SKM-1 (cell line): ENCODE results near the gene GNPTAB.
"Not testable (repeated sequence)": the region's sequence is repeated elsewhere in the genome, so short reads cannot be mapped to it uniquely, and the experiment has no call there.

ENCODE experiments used
- DNase-seq: peaks from one replicate; lab custom pipeline; 2025; ENCODE audit not compliant: unreplicated experiment; lab: John Stamatoyannopoulos, UW

GNPTAB gene

DNA sequence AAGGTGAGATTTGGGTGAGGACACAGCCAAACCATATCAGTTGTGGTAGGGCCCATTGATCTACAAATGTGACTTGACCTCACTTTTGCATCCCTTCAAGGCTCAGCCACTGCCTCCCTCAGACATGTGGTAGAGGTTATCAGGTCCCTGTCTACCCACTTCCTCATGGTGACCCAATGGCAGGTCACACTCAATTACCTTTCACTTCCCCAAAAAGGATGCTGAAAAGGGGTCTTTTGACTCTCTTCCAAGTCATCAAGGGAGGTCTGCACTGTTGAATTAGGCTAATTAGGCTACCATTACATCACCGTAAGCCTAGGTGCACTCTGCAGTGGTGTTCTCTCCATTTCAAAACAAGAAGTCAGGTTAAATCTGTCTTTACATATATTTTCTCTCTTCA is 24.0 kb upstream of the GNPTAB start:
- no peak for DNase-seq

DNA sequence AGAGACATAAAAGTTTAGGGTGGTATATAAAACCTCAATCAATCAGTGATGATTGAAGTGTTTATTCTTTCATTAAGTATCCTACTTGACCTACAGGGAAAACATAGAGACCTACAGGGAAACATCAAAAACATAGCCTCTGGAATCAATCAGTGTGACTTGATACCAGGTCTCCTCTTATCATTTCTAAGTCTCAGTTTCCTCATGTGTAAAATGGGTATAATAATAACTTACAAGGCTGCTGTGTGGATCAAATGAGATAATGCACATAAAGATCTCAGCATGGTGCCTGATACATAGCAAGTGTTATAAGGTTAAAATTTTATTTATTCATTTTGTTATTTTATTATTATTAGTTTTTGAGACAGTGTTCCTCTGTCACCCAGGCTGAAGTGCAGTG is 22.2 kb upstream of the GNPTAB start:
- no peak for DNase-seq

DNA sequence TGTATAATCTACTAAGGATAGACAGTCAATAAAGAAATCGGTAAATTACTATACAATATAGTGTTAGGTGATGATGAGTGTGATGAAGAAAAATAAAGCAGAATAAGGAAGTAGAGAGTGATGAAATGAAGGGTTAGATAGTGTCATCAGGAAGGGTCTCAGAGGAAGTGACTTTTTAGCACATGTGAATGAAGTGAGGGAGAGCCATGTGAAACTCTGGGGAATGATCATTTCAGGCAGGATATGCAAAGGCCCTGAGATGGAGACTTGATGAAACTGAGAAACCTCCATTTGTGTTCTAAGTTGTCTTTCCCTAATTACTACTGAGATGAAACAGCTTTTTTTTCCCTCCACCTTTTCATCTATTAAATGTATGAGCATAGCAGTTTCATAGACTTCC is 19.4 kb upstream of the GNPTAB start:
- peak; percentile 44 for DNase-seq

DNA sequence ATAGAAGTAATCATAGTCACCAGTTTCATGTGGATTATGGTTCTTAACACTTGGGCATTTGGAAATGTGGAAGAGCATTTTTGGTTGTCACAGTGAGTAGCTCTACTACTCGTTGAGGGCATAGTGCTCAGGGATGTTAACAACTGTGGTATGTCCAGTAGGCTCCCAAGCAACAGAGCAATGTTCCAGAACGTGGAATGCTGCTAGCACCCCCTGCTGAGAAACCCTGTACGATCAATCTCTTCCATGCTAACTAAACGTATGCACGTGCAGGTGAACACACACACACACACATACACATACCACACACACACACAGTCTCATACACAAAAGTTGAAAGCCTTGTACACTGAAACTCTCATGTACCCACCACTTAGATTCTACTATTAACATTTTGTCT is 16.6 kb upstream of the GNPTAB start:
- no peak for DNase-seq

DNA sequence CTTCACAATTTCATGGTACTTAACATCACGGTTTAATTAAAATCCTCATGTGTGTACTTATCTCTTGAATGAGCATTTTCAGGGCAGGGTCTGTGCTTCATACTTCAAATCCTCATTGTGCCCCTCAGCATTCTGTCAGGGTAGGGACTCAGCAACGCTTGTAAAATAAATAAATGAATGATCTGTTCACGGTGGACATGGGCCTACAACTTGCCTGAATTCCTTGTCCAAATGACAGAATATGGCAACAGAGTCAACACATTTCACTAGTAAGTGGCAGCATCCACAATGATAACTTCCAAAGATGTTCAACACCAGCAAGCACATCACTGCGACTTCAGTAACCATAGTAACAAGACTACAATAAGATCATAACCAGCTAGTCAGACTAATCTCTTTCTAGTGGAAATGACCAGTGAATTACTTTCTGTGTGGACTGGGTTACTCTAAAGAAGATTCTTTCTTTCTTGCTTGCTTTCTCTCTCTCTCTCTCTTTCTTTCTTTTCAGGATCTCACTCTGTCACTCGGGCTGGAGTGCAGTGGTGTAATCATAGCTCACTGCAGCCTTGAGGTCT is 14.5 kb upstream of the GNPTAB start:
- no peak for DNase-seq

DNA sequence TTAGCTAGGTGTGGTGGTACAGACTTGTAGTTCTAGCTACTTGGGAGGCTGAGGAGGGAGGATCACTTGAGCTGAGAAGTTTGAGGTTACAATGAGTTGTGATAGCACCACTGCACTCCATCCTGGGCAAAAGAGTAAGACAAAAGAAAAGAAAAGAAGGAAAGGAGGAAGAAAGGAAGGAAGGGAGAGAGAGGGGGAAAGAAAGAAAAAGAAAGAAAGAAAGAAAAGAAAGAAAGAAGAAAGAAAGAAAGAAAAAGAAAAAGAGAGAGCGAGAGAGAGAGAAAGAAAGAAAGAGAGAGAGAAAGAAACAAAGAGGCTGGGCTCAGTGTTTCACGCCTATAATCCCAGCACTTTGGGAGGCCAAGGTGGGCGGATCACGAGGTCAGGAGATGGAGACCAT is 10.3 kb upstream of the GNPTAB start:
- DNase-seq, result no peak

DNA sequence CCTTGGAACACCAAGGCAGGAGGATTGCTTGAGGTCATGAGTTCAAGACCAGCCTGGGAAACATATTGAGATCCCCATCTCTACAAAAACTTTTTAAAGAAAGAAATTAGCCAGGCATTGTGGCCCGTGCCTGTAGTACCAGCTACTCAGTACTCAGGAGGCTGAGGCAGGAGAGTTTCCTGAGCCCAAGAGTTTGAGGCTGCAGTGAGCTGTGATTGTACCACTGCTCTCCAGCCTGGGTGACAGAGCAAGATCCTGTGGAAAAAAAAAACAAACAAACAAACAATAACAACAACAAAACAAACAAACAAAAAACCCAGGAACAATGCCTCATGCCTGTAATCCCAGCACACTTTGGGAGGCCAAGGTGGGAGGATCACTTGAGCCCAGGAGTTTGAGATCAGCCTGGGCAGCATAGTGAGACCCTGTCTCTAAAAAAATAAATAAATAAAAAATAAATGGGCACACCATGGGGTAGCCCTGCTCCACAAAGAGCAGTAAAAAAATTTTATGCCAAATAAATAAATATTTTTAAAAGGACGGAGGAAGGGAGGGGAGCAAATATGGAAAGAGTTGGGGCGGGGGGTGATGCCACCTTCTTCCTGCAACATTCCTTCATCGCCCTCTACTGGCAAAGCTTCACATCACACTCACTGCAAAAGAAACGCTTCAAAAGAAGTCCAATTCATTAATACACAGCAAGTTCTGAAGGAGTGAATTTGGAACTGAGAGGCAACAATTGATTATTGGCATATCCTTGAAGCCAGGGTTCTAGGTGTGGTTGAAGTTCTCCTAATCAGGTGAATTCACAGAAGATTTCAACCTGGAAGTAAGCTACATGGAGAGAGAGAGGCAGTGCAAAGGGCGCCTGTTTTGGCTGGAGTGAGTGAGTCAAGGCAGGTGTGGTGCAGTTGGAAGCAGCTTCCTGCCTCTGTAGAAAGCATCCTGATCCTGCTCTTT is 8.8 kb upstream of the GNPTAB start:
- peak; percentile 10 for DNase-seq

DNA sequence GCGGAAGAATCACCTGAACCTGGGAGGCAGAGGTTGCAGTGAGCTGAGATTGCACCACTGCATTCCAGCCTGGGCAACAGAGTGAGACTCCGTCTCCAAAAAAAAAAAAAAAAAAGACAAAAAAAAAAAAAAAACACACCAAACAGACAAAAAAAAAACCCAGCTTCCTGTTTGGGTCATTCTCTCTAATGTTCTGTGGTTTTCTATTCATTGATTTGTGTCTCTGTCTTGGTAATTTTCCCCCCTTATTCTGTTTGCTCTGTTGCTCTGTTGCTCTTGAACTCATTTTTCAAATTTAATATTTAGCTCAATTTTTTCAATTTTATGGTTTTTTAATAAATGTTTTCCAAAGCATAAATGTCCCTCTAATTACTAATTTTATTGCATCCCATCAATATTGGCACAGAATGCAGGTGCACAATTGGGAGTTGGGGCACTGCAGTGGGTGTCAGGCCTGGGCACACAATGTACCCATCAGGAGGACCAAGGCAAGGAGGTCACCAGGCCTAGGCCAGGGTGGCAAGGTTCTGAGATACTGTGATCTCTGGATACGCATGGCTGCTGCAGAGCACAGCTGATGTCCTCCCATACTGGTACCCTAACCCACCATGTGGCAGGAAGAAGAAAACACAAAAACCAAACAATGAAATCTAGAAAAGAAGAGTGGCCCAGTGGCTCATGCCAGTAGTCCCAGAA is 8.0 kb upstream of the GNPTAB start:
- no peak for DNase-seq

DNA sequence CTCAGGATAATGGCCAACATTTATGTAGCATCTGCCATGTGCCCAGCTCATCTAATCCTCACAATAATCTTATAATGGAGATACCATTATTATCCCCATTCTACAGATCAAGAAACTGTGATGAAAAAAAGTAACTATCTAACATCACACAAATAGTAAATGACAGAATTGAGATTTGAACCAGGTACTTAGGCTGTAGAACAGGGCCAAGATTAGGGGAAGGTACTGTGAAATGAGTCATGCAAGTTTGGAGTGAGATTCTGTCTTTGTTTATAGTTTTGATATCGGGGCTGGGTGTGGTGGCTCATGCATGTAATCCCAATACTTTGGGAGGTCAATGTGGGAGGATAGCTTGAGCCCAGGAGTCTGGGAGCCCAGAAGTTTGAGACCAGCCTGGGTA is 1.3 kb upstream of the GNPTAB start:
- no peak for DNase-seq

DNA sequence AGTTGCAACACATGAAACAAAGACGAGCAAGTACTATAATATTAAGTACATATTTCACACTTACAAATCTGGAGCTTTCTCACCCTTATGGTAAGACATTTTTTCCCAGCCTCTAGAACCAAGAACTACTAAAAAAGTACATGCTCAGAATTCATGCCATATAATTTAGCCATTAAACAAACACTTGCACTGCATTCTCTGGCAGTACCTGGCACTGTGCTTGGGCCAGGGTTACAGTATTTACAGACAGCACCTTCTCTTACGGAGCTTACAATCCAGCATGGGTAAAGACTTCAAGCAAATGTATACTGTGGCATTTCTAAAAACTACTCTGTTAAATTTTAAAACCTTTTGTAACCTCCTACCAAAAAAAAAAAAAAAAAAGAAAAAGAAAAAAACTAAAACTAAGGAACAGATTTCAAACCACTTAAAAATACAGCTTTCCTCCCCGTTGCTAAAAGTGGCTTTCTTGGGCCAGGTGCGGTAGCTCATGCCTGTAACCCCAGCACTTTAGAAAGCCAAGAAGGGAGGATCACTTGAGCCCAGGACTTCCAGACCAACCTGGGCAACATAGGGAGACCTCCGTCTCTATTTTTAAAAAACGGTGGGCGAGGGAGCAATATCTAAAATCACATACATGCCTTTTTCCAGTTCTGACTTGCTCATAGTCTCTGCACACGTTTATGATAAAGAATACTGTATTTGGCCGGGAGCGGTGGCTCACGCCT is 956 bp downstream of the GNPTAB start:
- no peak for DNase-seq

DNA sequence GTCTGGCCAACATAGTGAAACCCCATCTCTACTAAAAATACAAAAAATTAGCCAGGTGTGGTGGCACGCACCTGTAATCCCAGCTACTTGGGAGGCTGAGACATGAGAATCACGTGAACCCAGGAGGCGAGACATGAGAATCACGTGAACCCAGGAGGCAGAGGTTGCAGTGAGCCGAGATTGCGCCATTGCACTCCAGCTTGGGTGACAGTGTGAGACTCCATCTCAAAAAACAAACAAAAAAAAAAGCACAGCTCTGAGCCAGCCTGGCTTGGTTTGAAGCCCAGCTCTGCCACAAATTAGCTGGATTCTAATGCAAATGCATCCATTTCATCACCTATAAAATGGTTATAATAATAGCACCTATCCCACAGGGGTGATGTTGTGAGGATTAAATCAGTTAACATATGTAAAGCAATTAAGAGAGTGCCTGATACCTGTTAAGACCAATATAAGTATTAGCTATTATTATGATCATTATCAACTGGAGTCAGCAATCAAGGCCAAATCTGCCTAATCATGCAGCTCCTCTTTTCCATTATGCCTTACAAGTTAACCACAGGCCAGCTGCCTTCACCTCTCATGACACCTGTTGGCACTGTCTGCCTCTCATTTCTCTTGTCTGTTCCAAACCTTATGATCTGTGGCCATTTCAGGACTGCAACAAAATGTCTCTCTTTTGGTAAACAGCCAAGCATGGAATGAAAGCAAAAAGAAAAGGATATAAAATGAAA is 2.1 kb downstream of the GNPTAB start:
- no peak for DNase-seq

DNA sequence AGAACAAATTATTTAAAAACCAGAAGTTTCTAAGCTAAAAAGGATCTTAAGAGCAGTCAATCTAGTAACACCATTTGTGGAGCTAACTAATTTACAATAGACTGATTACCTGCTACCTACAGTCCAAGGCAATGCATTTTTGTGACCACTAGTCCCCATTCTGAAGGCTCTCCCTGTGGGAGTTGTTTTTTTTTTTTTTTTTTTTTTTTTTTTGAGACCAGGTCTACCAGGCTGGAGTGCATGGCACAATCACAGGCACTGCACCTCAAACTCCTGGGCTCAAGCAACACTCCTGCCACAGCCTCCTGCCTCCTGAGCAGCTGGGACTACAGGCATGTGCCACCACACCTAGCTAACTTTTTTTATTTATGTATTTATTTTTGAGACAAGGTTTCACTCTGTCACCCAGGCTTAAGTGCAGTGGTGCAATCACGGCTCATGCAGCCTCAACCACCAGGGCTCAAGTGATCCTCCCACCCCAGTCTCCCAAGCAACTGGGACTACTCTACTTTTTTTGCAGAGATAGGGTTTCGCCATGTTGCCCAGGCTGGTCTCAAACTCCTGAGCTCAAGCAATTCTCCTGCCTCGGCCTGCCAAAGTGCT is 3.9 kb downstream of the GNPTAB start:
- no peak for DNase-seq

DNA sequence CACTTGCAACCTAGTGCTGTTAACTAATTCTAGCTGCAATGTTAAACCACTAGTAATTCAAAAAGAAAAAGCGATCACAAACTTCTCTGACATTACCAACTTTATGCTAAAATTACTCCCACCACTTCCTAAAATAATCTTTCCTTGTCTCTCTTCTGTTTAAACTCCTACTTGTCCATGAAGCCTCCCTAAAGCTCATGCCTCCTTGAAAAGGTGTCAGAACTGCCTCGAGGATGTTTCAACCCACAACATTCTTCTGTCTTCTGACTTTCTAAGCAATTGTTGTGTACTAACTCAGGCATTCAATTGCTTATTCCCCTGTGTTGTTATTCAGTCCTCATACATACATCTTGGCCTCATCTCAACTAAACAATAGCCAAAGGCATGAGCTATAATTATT is 5.9 kb downstream of the GNPTAB start:
- no peak for DNase-seq

DNA sequence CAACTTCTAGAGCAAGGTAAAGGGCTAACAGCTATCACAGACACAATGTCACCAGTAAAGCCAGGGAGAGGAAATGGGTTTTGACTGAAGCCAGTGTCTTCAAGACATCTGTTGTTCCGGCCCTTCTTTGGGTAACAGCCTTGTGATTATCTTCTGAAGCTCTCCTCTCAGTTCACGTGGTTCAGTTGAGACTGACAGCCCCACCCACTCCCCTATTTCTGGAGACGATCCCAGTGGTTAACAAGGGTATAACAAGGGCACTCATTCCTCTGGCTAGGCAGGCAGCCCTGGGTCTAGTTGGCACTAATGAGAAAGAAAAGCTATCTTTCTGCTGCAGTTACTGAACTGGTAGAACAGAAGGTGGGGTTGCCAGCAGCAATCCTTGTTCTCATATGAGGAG is 6.9 kb downstream of the GNPTAB start:
- no peak for DNase-seq

DNA sequence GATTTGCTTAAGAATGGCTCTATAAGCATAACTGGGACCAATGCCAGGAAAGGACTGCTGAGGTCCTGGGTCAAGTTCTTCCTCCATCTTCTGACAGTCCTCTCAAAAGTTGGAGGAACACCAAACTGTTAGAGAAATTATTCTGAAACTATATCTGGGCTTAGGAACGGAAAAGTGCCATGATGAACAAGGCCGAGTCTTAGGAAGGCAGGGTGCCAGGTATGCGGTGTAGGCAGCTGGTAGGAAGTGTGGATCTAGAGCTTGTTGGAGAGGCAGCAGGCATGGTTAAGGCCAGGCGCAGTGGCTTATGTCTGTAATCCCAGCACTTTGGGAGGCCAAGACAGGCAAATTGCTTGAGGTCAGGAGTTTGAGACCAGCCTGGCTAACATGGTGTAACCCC is 7.7 kb downstream of the GNPTAB start:
- no peak for DNase-seq

DNA sequence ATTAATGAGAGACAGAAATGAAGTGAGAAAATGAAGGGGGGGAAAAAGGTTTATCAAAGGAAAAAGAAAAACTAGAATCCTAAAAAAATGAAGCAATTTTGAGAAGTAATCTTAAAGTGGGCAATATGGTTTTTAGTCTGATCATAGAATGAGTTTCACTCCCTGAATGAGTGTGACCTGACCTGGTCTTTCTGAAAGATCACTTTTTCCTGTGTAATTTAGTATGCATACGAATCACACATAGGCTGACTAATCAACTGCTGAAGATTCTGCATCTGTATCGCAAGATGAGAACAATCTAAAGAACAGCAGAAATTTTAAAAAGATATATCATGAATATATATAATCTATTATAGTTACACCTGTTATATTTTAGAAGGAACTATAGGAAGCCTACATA is 11.3 kb downstream of the GNPTAB start:
- no peak for DNase-seq

DNA sequence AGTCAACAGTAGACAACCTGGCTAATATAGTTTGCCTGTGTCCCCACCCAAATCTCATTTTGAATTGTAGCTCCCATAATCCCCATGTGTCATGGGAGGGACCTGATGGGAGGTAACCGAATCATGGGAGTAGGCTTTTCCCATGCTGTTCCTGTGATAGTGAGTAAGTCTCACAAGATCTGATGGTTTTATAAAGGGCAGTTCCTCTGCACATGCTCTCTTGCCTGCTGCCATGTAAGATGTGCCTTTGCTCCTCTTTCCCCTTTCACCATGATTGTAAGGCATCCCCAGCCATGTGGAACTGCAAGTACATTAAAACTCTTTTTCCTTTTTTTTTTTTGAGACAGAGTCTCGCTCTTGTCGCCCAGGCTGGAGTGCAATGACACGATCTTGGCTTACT is 12.1 kb downstream of the GNPTAB start:
- DNase-seq, result not testable (repeated sequence)

DNA sequence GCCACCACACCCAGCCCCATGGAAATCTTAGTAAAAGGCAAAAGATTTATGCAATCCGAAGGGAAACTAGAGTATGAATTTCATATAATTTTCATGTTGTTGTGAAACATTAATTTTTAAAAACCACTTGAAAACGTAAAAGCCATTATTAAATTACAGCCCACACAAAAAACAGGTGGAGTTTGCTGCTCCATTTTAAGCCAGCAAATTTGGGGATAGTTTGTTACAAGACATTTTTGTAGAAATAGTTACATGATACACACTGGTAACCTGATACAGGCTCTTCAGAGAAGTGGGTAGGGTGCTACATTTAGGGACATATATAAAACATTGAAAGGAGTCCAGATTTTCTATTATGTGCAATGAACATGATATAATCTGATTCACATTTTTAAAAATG is 17.6 kb downstream of the GNPTAB start:
- DNase-seq, result no peak

DNA sequence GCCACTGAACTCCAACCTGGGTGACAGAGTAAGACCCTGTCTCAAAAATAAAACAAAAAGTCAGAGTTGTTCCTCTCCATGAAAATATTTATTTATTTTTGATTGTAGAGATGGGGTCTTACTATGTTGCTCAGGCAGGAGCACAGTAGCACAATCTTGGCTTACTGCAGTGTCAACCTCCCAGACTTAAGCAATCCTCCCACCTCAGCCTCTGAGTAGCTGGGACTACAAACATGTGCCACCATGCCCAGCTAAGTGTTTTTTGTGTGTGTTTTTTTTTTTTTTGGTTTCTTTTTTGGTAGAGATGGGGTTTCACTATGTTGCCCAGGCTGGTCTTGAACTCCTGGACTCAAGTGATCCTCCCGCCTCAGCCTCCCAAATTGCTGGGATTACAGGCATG is 18.0 kb downstream of the GNPTAB start:
- not testable (repeated sequence) for DNase-seq

DNA sequence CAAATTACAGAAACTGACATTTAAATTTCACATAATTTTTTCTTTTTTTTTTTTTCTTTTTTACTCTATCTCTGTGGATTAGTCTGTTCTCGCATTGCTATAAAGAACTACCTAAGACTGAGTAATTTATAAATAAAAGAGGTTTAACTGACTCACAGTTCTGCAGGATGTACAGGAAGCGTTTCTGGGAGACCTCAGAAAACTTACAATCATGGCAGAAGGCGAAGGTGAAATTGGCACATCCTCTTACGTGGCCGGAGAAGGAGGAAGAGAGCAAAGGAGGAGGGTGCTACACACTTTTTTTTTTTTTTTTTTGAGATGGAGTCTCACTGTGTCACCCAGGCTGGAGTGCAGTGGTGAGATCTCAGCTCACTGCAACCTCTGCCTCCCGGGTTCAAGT is 19.4 kb downstream of the GNPTAB start:
- not testable (repeated sequence) for DNase-seq
